Fibroblast of skin of abdomen (primary cell): ENCODE measurements around the gene CAB39.
"Not testable (repeated sequence)": the region's sequence is repeated elsewhere in the genome, so short reads cannot be mapped to it uniquely, and the experiment has no call there.

Experiments used
- DNase-seq: peaks from one replicate; pipeline ENCODE4 v3.0.0-alpha.2; 2013

The CAB39 gene

GRCh38 chr2:230684270-230685168 is 28.1 kb upstream of the CAB39 start:
- peak; percentile 45 for DNase-seq

GRCh38 chr2:230685178-230685577 is 27.5 kb upstream of the CAB39 start:
- no peak for DNase-seq

GRCh38 chr2:230687498-230687897 is 25.1 kb upstream of the CAB39 start:
- no peak for DNase-seq

GRCh38 chr2:230688490-230688889 is 24.2 kb upstream of the CAB39 start:
- DNase-seq, result no peak

- peak; percentile 40 for DNase-seq
Observed at GRCh38 chr2:230690439-230690838, 22.2 kb upstream of the CAB39 start.

GRCh38 chr2:230691005-230691647 is 21.5 kb upstream of the CAB39 start:
- DNase-seq, result peak; percentile 78

- no peak for DNase-seq
Observed at GRCh38 chr2:230692760-230693159, 19.9 kb upstream of the CAB39 start.

- DNase-seq, result no peak
Observed at GRCh38 chr2:230693411-230693810, 19.2 kb upstream of the CAB39 start.

- DNase-seq, result no peak
Observed at GRCh38 chr2:230694241-230694640, 18.4 kb upstream of the CAB39 start.

GRCh38 chr2:230695551-230695950 is 17.1 kb upstream of the CAB39 start:
- no peak for DNase-seq

- no peak for DNase-seq
Observed at GRCh38 chr2:230696670-230697069, 16.0 kb upstream of the CAB39 start.

- DNase-seq, result no peak
Observed at GRCh38 chr2:230697676-230698075, 15.0 kb upstream of the CAB39 start.

GRCh38 chr2:230698753-230699152 is 13.9 kb upstream of the CAB39 start:
- not testable (repeated sequence) for DNase-seq

GRCh38 chr2:230700447-230700846 is 12.2 kb upstream of the CAB39 start:
- no peak for DNase-seq

- DNase-seq, result no peak
Observed at GRCh38 chr2:230701308-230701707, 11.3 kb upstream of the CAB39 start.

GRCh38 chr2:230702457-230702856 is 10.2 kb upstream of the CAB39 start:
- DNase-seq, result not testable (repeated sequence)

- DNase-seq, result no peak
Observed at GRCh38 chr2:230703514-230703913, 9.1 kb upstream of the CAB39 start.

- DNase-seq, result no peak
Observed at GRCh38 chr2:230706053-230706521, 6.6 kb upstream of the CAB39 start.

GRCh38 chr2:230706966-230707365 is 5.7 kb upstream of the CAB39 start:
- DNase-seq, result no peak

- DNase-seq, result no peak
Observed at GRCh38 chr2:230708204-230708603, 4.4 kb upstream of the CAB39 start.

GRCh38 chr2:230711224-230711623 is 1.4 kb upstream of the CAB39 start:
- DNase-seq, result no peak

- no peak for DNase-seq
Observed at GRCh38 chr2:230713331-230714135, 891 bp downstream of the CAB39 start.

GRCh38 chr2:230714136-230714480 is 1.5 kb downstream of the CAB39 start:
- DNase-seq, result peak; percentile 71
